Activated naive CD4-positive, alpha-beta T cell treated with anti-CD3 and anti-CD28 coated beads for 36 hours (primary cell): ENCODE results near the gene CEP85L. TPM values are rescaled to one million over a fixed set of nuclear protein-coding genes. Genes with fewer than 3 reads are reported as not detected.

Source experiments
- CTCF ChIA-PET: fragments of 350-600 bp; sonication (Branson Sonifier 250); formaldehyde crosslinking; loops from one replicate; lab custom pipeline; 2021; ENCODE audit warnings: antibody characterized with exemption; lab: Charles Lee
- DNase-seq: peaks from one replicate; pipeline ENCODE4 v3.0.0-alpha.2; 2020
- H3K27ac Mint-ChIP-seq: one replicate; pipeline ENCODE4 v1.8.0; 2021; ENCODE audit warnings: mild to moderate bottlenecking, mixed read lengths
- H3K27me3 Mint-ChIP-seq: one replicate; pipeline ENCODE4 v1.8.0; 2021; ENCODE audit warnings: low read depth, mixed read lengths
- H3K36me3 Mint-ChIP-seq: one replicate; pipeline ENCODE4 v1.8.0; 2021; ENCODE audit warnings: low read depth, mixed read lengths
- H3K4me1 Mint-ChIP-seq: one replicate; pipeline ENCODE4 v1.8.0; 2021; ENCODE audit warnings: low read depth, mixed read lengths
- H3K4me3 Mint-ChIP-seq: one replicate; pipeline ENCODE4 v1.8.0; 2021; ENCODE audit warnings: mild to moderate bottlenecking, moderate library complexity, mixed read lengths
- H3K9me3 Mint-ChIP-seq: one replicate; pipeline ENCODE4 v1.8.0; 2021; ENCODE audit warnings: mixed read lengths
- intact Hi-C: fragments of 100-400 bp; cut with micrococcal nuclease; formaldehyde crosslinking; loops from one replicate; pipeline ENCODE4 v1.15.1; 2023
- total RNA-seq, 2 experiments: library from RNA; stranded (reverse); gene quantifications; one replicate each; pipeline ENCODE4 v1.2.3, GENCODE V29; 2021

Gene CEP85L
- total RNA-seq, 2 experiments from 2014 or later = 31.4 to 31.9 TPM

DNA sequence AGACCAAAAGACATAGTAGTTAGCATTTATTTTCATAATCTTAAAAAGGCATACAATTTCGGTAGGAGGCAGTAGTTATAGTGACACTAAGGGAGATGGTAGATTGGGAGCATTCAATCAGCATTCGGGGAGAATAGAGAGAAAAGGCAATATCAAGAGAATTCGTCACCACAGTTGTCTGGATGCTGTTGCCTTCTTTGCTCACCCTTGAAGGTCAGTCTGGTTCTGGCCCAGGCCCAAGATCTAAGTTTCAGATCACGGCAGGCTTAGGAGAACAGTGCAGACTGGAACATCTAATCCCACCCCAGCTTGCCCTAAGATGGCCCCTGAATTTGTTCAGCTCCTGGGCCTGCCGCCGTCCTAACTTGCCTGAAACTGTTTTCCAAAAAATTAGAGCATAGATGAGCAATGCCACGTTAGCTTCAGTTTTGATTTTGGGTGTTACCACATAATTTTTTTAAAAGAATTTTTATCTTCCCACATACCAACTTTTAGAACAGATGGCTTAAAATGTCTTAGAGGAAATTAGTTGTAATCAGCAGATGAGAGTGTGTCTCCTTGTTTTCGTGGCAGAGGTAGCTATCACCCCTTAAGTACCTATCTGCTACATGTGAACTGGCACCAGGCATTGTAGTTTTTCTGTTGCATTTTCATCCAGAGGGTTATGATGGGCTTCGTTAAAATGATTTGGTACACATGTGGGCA lies 8.3 kb upstream of the CEP85L start:
- peak overlapping the region; percentile 44 for H3K4me3 Mint-ChIP-seq
- peak overlapping the region; percentile 84 for H3K27ac Mint-ChIP-seq
- no peaks in the 10 kb centered on the region for H3K9me3 Mint-ChIP-seq
- H3K4me1 Mint-ChIP-seq = peaks cover 69% of the 10 kb centered on the region
- intact Hi-C loops = loop anchor here (1.0 to 10.0 kb wide), 4 partner anchors 8 to 985 kb away; partner anchors contain the start of genes CEP85L and NUS1
- DNase-seq = peak; percentile 23
- CTCF ChIA-PET = interaction anchor here (1.0 to 2.3 kb wide), 5 partner anchors 8 to 110 kb away, joined by 3 to 5 read pairs (median 4); partner anchors contain the start of gene CEP85L
- peaks cover 9% of the 10 kb centered on the region for H3K36me3 Mint-ChIP-seq
- H3K27me3 Mint-ChIP-seq = no peaks in the 10 kb centered on the region

DNA sequence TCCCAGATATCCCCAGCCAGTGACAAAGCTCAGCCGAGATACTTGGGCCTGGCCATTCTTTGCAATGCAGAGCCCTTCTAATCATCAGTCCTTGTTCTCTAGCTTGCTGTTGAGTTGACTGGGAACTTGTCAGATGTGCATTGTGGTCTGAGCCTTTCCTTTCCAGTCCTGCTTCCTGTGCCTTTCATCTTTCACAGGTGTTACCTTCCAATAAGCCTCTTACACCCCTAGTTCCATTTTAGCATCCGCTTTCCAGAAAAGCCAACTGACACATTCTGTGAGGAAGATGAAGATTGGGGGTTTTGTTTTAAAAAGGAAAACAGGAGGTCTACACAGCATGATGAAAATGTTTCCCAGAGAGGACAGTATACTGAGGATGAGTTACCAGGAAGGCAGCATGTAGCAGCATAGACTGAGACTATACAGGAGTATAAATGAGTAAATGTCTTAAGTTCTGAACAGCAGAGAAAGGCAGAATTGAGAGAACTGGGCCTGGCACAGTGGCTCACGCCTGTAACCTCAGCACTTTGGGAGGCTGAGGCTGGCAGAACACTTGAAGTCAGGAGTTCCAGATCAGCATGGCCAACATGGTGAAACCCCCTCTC lies 5.6 kb upstream of the CEP85L start:
- H3K4me3 Mint-ChIP-seq = peak overlapping the region; percentile 56
- no peaks in the 10 kb centered on the region for H3K27me3 Mint-ChIP-seq
- peak; percentile 71 for DNase-seq
- intact Hi-C loops = loop anchor here (1.0 to 10.0 kb wide), 3 partner anchors 53 to 982 kb away; partner anchors contain the start of gene NUS1
- peak overlapping the region; percentile 93 for H3K27ac Mint-ChIP-seq
- H3K4me1 Mint-ChIP-seq = peaks cover 65% of the 10 kb centered on the region
- no peaks in the 10 kb centered on the region for H3K9me3 Mint-ChIP-seq
- CTCF ChIA-PET = interaction anchor here (0.9 to 1.9 kb wide), 5 partner anchors 12 to 143 kb away, joined by 3 to 8 read pairs (median 4); no protein-coding TSS in a partner anchor
- peaks cover 8% of the 10 kb centered on the region for H3K36me3 Mint-ChIP-seq

DNA sequence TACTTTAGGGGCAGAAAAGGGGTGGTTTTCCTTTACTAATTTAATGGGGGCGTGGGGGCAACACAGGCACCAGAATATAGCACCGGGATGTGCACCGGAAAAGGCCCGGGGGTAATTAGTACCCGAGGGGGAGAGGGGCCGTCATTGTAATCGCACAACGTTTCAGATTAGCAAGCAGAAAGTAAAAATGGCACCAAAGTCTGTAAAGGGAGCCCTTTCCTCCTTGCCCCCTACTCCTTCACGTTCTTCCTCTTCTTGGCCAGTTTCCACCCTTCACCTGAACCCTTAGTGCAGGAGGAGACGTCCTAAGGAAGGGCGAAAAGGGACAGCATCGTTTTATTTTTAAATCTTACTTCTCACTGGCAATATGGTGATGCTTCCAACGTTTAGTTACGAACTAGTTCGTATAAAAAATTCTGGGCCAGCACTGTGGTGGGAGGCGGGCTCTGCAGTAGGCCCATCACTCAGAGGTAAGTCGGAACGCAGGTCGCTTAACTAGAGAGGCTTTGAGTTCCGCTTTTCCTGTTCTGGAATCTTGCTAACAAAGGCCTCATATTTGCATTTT lies 742 bp upstream of the CEP85L start:
- H3K4me1 Mint-ChIP-seq = peaks cover 50% of the 10 kb centered on the region
- H3K9me3 Mint-ChIP-seq = no peaks in the 10 kb centered on the region
- H3K27me3 Mint-ChIP-seq = no peaks in the 10 kb centered on the region
- H3K4me3 Mint-ChIP-seq = peak overlapping the region; percentile 83
- no peak for DNase-seq
- intact Hi-C loops = loop anchor here (10.0 kb wide), 1 partner anchor 977 kb away; the partner anchor contains the start of gene NUS1
- peak overlapping the region; percentile 89 for H3K27ac Mint-ChIP-seq
- peaks cover 2% of the 10 kb centered on the region for H3K36me3 Mint-ChIP-seq
- CTCF ChIA-PET = interaction anchor here (1.3 to 1.5 kb wide), 2 partner anchors 7 to 56 kb away, joined by 3 to 4 read pairs; no protein-coding TSS in a partner anchor

DNA sequence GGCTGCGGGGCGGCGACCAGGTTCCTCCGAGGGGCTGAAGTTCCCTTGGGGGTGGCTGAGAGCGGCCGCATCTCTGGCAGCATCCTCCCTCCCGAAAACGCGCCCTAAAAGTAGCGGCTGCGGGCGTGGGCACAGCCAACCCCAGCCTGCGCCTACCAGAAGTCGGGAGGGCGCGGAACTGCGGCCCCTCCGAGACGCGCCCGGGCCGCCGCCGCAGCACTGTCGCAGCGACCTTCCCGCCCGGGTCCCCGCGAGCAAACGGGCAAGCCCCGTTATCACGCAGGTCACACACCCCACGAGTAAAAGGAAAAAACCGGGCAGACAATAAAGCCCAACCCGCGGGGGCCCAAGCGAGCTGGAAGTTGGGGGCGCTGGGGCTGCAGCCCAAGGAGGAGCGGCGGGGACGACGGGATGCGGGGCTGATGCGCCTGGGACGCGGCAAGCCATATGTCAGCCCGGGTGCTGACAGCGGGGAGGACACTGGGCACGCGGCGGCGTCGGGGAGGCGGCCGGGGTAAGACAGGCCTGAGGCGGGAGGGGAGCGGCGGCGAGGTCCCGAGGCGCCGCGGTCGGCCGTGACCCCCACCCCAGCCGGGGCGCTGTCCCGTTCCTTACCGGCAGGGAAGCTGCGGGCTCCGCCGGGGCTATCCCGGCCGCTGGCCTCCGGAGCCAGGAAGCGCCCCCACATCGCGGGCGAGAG lies 659 bp downstream of the CEP85L start:
- peak; percentile 50 for DNase-seq
- H3K4me1 Mint-ChIP-seq = peaks cover 42% of the 10 kb centered on the region
- peak overlapping the region; percentile 82 for H3K27ac Mint-ChIP-seq
- H3K36me3 Mint-ChIP-seq = peaks cover 5% of the 10 kb centered on the region
- CTCF ChIA-PET = interaction anchor here (1.3 to 1.5 kb wide), 3 partner anchors 9 to 68 kb away, joined by 3 to 4 read pairs (median 4); no protein-coding TSS in a partner anchor
- H3K4me3 Mint-ChIP-seq = peak overlapping the region; percentile 86
- intact Hi-C loops = loop anchor here (1.0 to 10.0 kb wide), 12 partner anchors 10 to 976 kb away; partner anchors contain the start of genes ASF1A, MCM9 and NUS1
- no peaks in the 10 kb centered on the region for H3K9me3 Mint-ChIP-seq
- no peaks in the 10 kb centered on the region for H3K27me3 Mint-ChIP-seq

DNA sequence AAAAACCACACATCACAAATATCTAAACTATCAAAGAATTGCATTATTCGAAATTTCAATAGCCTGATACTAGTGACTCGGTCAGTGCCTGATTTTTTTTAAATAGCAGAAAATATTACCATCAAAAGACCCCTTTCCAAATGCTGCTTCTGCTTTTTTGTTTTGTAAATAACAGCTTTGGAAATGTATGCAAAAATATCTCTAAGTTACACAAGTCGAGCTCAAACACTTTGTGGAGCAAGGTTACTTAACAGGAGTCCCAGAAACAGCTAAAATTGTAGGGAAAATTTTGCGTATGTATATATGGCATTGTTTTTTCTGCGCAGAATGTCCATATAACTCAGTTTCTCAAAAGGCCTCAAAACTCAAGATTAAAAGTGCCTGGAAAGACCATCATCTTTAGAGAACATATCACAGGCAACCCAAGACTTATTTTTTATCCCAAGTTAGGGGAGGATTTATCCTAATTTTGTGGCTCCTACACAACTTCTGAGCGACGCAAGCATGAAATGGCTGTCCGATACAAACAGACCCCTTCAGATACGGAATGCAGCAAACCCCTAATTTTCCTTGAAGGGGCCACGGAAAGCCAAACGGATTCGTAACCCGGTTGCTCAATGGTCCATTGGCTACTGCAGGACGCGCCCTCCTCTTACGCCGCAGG lies 1.3 kb downstream of the CEP85L start:
- Mint-ChIP-seq H3K4me1 (peaks cover 39% of the 10 kb centered on the region), H3K4me3 (peak overlapping the region; percentile 86), H3K9me3 (no peaks in the 10 kb centered on the region), H3K36me3 (peaks cover 5% of the 10 kb centered on the region), H3K27me3 (no peaks in the 10 kb centered on the region), H3K27ac (peak overlapping the region; percentile 71)
- no peak for DNase-seq
- CTCF ChIA-PET = interaction anchor here (1.5 kb wide), 1 partner anchor 69 kb away, joined by 4 read pairs; no protein-coding TSS in a partner anchor
- intact Hi-C loops = loop anchor here (2.0 to 10.0 kb wide), 6 partner anchors 15 to 975 kb away; partner anchors contain the start of genes MCM9 and NUS1

DNA sequence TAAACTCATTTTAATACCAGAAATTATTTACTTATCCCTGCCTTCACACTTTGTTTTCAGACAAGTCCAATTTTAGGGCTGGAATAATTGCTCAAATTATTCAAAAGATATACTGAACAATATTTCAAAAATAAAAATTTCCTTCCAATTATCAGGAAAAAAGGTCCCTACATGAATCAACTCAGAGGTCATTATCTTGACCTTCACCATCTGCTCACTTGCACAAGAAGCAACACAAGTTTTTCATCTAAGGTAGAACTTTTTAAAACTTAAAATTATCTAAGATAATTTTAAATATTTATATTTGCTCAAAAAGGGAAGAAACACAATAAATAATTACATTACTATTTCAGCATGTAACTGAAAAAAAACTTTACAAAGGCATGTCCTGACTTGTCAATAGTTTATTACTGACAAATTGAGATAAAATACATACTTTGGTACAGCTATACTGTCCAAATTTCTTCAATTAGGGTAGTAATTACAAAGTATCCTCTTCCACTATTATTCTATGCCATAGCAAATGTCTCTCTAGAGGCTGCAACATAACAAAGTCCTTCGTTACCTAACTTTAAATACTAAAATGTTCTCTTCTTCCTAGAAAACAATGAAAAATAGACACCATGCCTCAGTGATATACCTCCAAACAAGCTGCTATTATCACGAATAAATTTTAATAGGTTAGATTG lies 2.4 kb downstream of the CEP85L start:
- no peak overlapping the region for H3K27ac Mint-ChIP-seq
- peaks cover 47% of the 10 kb centered on the region for H3K4me1 Mint-ChIP-seq

DNA sequence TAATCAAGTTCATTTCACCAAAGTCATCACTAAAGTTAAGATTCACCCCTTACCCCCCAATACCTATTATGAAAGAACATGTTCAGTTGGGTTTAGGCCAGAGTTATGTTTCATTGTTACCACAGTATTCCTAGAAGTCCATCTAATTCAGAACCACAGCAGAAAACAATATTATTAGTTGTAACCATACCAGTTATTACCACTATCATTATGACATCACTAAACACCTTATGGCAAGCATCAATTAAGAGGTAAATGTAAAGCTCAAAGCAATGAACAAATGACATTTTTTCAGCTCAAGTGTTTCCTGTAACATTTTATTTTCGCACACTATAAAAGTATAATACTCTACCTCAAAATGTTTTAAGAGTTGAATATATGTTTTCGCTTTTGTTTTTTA lies 4.4 kb downstream of the CEP85L start:
- CTCF ChIA-PET = interaction anchor here (1.2 kb wide), 1 partner anchor 87 kb away, joined by 3 read pairs; no protein-coding TSS in a partner anchor
- peaks cover 44% of the 10 kb centered on the region for H3K4me1 Mint-ChIP-seq
- DNase-seq = no peak

More for the DNA sequence above, 2.4 kb downstream of the CEP85L start:
- intact Hi-C loops = no loop called here
- Mint-ChIP-seq H3K4me3 (peak overlapping the region; percentile 86), H3K36me3 (peaks cover 5% of the 10 kb centered on the region), H3K27me3 (no peaks in the 10 kb centered on the region), H3K9me3 (no peaks in the 10 kb centered on the region)
- CTCF ChIA-PET = interaction anchor here (1.5 kb wide), 1 partner anchor 70 kb away, joined by 4 read pairs; no protein-coding TSS in a partner anchor
- no peak for DNase-seq

DNA sequence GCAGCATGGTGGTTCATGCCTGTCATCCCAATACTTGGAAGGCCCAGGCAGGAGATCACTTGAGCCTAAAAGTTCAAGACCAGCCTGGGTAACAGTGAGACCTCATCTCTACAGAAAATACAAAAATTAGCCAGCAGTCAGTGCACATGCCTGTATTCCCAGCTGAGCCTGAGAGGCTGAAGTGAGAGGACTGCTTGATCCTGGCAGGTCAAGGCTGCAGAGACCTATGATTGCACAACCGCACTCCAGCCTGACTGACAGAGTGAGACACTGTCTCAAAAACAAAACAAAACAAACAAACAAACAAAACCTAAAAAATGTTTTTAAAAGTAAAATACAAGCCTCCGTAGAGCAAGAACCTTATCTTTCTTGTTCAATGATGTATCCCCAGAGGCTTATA lies 6.0 kb downstream of the CEP85L start:
- CTCF ChIA-PET = interaction anchor here (1.2 kb wide), 1 partner anchor 89 kb away, joined by 3 read pairs; no protein-coding TSS in a partner anchor

More for the DNA sequence above, 4.4 kb downstream of the CEP85L start:
- no peak overlapping the region for H3K4me3 Mint-ChIP-seq
- H3K27me3 Mint-ChIP-seq = no peaks in the 10 kb centered on the region
- no peaks in the 10 kb centered on the region for H3K9me3 Mint-ChIP-seq
- intact Hi-C loops = no loop called here
- no peak overlapping the region for H3K27ac Mint-ChIP-seq
- H3K36me3 Mint-ChIP-seq = peaks cover 6% of the 10 kb centered on the region

DNA sequence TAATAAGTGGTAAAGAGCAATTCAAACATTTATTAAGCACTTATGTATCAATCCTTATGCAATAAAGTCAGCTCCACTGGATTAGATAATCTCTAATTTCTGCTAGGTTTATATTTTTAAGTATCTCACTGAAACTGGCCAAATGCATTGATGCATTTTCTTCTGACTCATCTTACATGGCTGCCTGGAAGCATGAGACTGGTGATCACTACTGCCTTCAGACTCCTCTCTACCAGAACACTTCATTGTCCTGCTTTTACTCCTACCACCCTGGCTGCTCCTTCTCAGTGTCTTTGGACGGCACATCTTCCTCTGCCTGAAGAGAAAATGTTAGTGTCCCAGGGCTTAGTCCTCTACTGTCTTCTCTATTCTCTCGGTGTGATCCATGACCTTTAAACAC lies 7.4 kb downstream of the CEP85L start:
- DNase-seq = no peak
- intact Hi-C loops = no loop called here
- Mint-ChIP-seq H3K27ac (no peak overlapping the region), H3K27me3 (no peaks in the 10 kb centered on the region), H3K9me3 (no peaks in the 10 kb centered on the region), H3K36me3 (peaks cover 5% of the 10 kb centered on the region), H3K4me3 (no peak overlapping the region), H3K4me1 (peaks cover 54% of the 10 kb centered on the region)
- CTCF ChIA-PET = no interaction called here

More for the DNA sequence above, 6.0 kb downstream of the CEP85L start:
- no peak for DNase-seq
- Mint-ChIP-seq H3K27me3 (no peaks in the 10 kb centered on the region), H3K9me3 (no peaks in the 10 kb centered on the region), H3K36me3 (peaks cover 5% of the 10 kb centered on the region), H3K4me3 (no peak overlapping the region), H3K4me1 (peaks cover 51% of the 10 kb centered on the region), H3K27ac (no peak overlapping the region)
- intact Hi-C loops = no loop called here

DNA sequence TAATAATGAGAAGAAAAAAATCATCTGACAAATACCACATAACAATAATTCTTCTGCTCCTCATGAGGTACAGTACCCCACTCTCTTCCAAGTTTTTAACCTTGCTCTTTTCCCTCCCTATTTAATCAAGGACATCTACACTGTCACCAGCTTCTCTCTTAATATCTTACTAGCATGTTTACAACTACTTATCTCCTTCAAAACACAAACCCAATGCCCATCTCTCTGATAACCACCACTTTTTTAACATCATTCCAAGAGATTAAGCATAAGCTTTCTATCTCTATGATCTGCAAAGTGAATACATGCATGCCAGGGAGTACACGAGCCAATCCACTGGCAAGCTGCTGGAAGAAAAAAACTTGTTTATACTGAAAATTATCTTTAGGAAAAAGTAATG lies 10.3 kb downstream of the CEP85L start:
- H3K9me3 Mint-ChIP-seq = no peaks in the 10 kb centered on the region
- no peak for DNase-seq
- H3K27ac Mint-ChIP-seq = no peak overlapping the region
- CTCF ChIA-PET = no interaction called here
- H3K4me3 Mint-ChIP-seq = no peak overlapping the region
- no peaks in the 10 kb centered on the region for H3K27me3 Mint-ChIP-seq
- H3K4me1 Mint-ChIP-seq = peaks cover 60% of the 10 kb centered on the region
- intact Hi-C loops = no loop called here
- peaks cover 1% of the 10 kb centered on the region for H3K36me3 Mint-ChIP-seq
